ENCODE results near the gene MDM4.

The MDM4 gene

DNA sequence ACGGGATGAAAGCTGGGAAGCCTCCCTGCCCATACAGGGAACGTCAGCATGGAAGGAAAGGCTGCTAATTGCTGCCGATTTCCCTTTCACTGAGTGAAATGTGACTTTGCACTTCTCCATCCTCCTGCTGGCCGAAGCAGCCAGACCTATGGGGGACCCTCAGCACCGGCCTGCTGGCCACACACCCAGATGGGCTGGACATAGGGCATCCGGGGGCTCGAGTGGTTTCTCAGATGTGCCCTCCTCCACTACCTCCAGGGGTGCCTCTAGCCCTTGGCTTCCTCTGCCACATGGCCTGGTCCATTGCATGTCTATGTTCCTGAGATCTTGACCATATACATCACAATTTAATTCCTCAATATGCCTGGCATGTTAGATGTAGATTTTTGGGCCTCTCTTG lies 89.6 kb downstream of the MDM4 start:
- no peak for TF ChIP-seq CTCF (conservative IDR thresholded peaks at IDR 0.05)

More for the DNA sequence above, 89.6 kb downstream of the MDM4 start:
- H3K27ac ChIP-seq = no peak overlapping the region

Measured in VCaP (cell line).